ENCODE data around the gene PDCD11. TPM values are rescaled to one million over a fixed set of nuclear protein-coding genes. Genes with fewer than 3 reads are reported as not detected.

Gene PDCD11
- total RNA-seq, 2 experiments from 2014 or later: 89.5 to 94.7 TPM

DNA sequence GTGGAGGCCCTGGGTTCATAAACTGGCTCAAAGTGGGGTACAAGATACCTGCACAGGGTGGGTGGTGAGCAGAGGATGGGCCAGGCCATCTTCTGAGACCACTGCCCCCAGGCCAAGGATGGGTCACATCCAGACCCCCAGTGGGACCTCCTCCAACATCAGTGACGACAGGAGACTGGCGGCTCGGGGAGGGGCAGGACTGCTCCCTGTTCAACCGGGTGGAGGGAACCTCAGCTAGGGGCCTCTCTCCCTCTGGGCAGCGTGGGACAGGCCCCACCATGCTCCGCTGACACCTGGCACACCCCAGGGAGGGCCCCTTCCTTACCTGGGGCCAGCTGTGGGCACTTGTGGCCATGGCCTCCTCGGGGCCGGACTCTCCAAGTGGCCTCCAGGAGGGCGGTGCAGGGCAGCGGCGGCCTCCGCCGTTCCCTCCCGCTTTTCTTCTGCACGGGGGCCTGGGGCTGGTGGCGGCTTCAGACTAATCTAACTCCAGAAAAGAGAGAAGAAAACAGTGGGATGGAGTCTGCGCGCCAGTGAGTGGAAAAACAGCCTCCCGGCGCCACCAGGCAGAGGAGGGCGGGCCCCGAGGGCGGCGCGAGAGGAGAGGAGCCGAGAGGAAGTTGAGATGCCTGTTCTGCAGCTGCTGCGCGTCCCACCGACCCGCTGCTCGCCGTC is 55.5 kb downstream of the PDCD11 start, which contains the start of gene CALHM2:
TSS of gene CALHM2 (minus strand) at position 540 of the 675 bp plus-strand sequence. CDS start 2,429 bp downstream, outside the sequence.
- H3K4me1 Mint-ChIP-seq: peaks cover 23% of the 10 kb centered on the region
- no peaks in the 10 kb centered on the region for H3K9me3 Mint-ChIP-seq
- H3K27me3 Mint-ChIP-seq: no peaks in the 10 kb centered on the region
- DNase-seq: peak; percentile 74
- no peak within 1 kb of the TSS for H3K27ac Mint-ChIP-seq
- H3K36me3 Mint-ChIP-seq: peaks cover 2% of the 10 kb centered on the region
- peak within 1 kb of the TSS; percentile 80 for H3K4me3 Mint-ChIP-seq

DNA sequence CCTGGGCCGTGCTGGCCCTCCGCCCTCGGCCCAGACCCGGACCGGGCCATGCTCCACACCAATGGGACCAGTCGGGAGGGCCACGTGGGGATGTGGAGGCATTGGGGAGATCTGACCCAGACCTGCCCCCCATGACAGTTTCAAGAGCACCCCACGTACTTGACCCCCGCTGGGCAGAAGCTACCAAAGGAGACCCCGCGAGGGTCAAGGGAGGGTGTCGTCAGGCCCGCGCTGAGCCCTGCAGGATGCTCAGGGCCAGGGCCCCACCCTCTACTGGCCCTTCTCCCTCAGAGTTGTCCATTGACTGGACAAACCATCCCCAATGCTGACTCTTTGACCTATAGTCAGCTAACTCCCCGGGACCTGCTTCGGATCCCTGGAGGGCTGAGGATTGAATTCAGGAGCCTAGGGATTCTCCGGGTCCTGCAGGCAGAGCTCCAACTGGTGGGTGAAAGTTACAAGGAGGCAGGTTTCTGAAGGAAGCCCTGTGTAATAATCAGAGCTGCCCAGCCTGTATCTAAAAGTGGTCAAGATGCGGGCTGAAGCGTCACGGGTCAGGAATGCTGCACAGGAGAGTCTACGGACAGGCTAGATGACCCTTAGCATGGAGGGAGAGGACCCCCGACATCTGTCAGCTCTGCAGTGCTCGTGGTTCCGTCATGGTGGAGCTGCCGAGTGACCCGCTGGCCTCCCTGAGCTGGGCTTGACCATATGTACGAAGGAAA is 56.2 kb downstream of the PDCD11 start:
- H3K36me3 Mint-ChIP-seq: peaks cover 2% of the 10 kb centered on the region
- peak overlapping the region; percentile 80 for H3K4me3 Mint-ChIP-seq
- H3K9me3 Mint-ChIP-seq: no peaks in the 10 kb centered on the region
- DNase-seq: no peak
- H3K27me3 Mint-ChIP-seq: no peaks in the 10 kb centered on the region
- no peak overlapping the region for H3K27ac Mint-ChIP-seq
- peaks cover 23% of the 10 kb centered on the region for H3K4me1 Mint-ChIP-seq

DNA sequence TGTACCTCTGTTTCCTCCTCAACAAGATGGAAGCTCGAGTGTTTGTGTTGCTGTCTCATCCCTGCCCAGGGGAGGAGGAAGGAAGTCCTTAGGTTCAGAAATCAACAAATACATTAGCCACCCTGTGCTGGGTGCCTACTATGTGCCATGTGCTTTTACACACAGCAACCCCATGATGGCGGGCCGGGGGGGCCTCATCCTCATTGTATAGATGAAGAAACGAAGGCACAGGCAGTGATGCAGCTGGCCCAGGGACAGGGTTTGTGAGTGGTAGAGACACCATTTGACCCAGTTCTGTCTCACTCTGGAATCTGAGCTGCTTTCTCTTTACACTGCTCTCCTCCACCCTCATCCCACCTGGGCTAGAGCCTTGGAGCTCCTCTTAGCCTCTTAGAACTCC is 57.6 kb downstream of the PDCD11 start:
- no peak overlapping the region for H3K27ac Mint-ChIP-seq
- H3K4me3 Mint-ChIP-seq: no peak overlapping the region
- peaks cover 24% of the 10 kb centered on the region for H3K4me1 Mint-ChIP-seq
- no peaks in the 10 kb centered on the region for H3K9me3 Mint-ChIP-seq
- DNase-seq: no peak
- H3K27me3 Mint-ChIP-seq: no peaks in the 10 kb centered on the region
- no peaks in the 10 kb centered on the region for H3K36me3 Mint-ChIP-seq

DNA sequence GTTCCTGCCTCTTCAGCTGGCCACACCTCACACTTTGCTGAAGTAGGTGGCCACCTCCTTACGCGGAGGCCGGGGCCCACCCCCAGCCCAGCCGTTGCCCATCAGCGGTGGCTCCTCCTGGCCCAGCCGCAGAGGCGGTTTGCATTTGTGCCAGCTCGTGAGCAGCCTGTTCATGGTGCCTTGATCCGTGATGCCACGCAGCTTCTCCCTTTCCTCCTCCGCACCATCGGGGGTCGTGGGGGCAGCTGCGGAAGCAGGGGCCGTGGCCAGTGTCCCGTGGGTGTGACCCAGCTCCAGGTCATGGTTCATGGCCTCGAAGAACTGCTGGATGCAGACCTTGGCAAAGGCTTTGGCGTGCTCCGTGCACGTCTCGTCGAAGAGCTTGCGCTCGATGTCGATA is 58.8 kb downstream of the PDCD11 start:
- Mint-ChIP-seq H3K4me1 (peaks cover 22% of the 10 kb centered on the region), H3K27me3 (no peaks in the 10 kb centered on the region), H3K36me3 (no peaks in the 10 kb centered on the region), H3K27ac (no peak overlapping the region), H3K4me3 (no peak overlapping the region), H3K9me3 (no peaks in the 10 kb centered on the region)
- DNase-seq: no peak

GRCh38 chr10:103456074-103456660 is 59.7 kb downstream of the PDCD11 start:
- Mint-ChIP-seq H3K4me1 (peaks cover 13% of the 10 kb centered on the region), H3K27me3 (no peaks in the 10 kb centered on the region), H3K27ac (no peak overlapping the region), H3K36me3 (no peaks in the 10 kb centered on the region), H3K9me3 (no peaks in the 10 kb centered on the region), H3K4me3 (no peak overlapping the region)
- no peak for DNase-seq

- no peak overlapping the region for H3K27ac Mint-ChIP-seq
- H3K9me3 Mint-ChIP-seq: no peaks in the 10 kb centered on the region
These were observed 60.8 kb downstream of the PDCD11 start for GRCh38 chr10:103457176-103457712.

GRCh38 chr10:103457896-103458583 is 61.6 kb downstream of the PDCD11 start:
- no peaks in the 10 kb centered on the region for H3K27me3 Mint-ChIP-seq
- H3K4me3 Mint-ChIP-seq: no peak overlapping the region
- peaks cover 6% of the 10 kb centered on the region for H3K4me1 Mint-ChIP-seq
- no peak overlapping the region for H3K27ac Mint-ChIP-seq
- DNase-seq: no peak
- H3K9me3 Mint-ChIP-seq: no peaks in the 10 kb centered on the region
- H3K36me3 Mint-ChIP-seq: no peaks in the 10 kb centered on the region

More at GRCh38 chr10:103457176-103457712, 60.8 kb downstream of the PDCD11 start:
- no peak for DNase-seq
- H3K36me3 Mint-ChIP-seq: no peaks in the 10 kb centered on the region
- peaks cover 9% of the 10 kb centered on the region for H3K4me1 Mint-ChIP-seq
- no peak overlapping the region for H3K4me3 Mint-ChIP-seq
- H3K27me3 Mint-ChIP-seq: no peaks in the 10 kb centered on the region

GRCh38 chr10:103458720-103459119 is 62.3 kb downstream of the PDCD11 start, which contains the start of gene CALHM1:
Gene CALHM1 (minus strand): TSS chr10:103458900. CDS start chr10:103458751, 149 bp downstream.
- peaks cover 6% of the 10 kb centered on the region for H3K4me1 Mint-ChIP-seq
- H3K27me3 Mint-ChIP-seq: no peaks in the 10 kb centered on the region
- no peaks in the 10 kb centered on the region for H3K36me3 Mint-ChIP-seq
- H3K27ac Mint-ChIP-seq: peak within 1 kb of the TSS; percentile 27
- no peak for DNase-seq
- no peaks in the 10 kb centered on the region for H3K9me3 Mint-ChIP-seq
- no peak within 1 kb of the TSS for H3K4me3 Mint-ChIP-seq

DNA sequence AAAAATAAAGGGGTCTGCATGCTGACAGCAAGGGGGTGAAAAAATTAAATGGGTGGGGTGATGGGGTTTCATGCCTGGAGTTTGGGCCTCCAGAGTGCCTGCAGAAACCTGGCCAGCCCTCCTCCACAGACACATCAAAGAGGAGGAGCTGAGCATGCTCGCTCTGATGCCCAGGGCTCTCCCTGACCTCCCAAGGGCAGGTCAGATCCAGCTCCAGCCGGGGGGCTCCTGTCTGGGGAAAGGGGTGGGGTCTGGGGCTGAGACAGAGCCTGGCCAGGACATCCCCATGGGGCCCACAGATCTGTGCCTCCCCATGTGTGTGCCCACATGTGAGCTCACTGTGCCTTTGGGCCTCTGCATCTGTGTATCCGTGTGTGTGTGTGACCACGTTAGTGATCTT is 63.2 kb downstream of the PDCD11 start:
- peaks cover 6% of the 10 kb centered on the region for H3K4me1 Mint-ChIP-seq
- H3K27ac Mint-ChIP-seq: no peak overlapping the region
- H3K9me3 Mint-ChIP-seq: no peaks in the 10 kb centered on the region
- DNase-seq: no peak
- no peaks in the 10 kb centered on the region for H3K36me3 Mint-ChIP-seq
- H3K27me3 Mint-ChIP-seq: no peaks in the 10 kb centered on the region
- no peak overlapping the region for H3K4me3 Mint-ChIP-seq

DNA sequence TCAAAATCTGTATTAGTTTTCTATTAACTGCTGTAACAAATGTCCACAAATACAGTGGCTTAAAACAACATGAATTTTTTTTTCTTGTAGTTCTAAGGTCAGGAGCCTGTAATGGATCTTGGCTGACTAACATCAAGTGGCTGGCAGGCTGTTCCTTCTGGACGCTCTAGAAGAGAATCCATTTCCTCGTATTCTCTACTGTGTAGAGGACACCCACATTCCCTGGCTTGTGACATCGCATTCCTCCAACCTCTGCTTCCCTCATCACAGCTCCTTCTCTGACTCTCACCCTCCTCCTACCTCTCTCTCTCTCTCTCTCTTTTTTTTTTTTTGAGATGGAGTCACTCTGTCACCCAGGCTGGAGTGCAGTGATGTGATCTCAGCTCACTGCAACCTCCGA is 67.1 kb downstream of the PDCD11 start:
- Mint-ChIP-seq H3K4me3 (no peak overlapping the region), H3K9me3 (no peaks in the 10 kb centered on the region), H3K27me3 (no peaks in the 10 kb centered on the region), H3K4me1 (peaks cover 16% of the 10 kb centered on the region), H3K36me3 (no peaks in the 10 kb centered on the region), H3K27ac (no peak overlapping the region)
- no peak for DNase-seq

GRCh38 chr10:103465411-103466179 is 69.2 kb downstream of the PDCD11 start:
- DNase-seq: no peak
- H3K9me3 Mint-ChIP-seq: no peaks in the 10 kb centered on the region
- no peak overlapping the region for H3K4me3 Mint-ChIP-seq
- peaks cover 12% of the 10 kb centered on the region for H3K4me1 Mint-ChIP-seq
- H3K36me3 Mint-ChIP-seq: no peaks in the 10 kb centered on the region
- H3K27ac Mint-ChIP-seq: no peak overlapping the region
- no peaks in the 10 kb centered on the region for H3K27me3 Mint-ChIP-seq

GRCh38 chr10:103466734-103467133 is 70.3 kb downstream of the PDCD11 start:
- Mint-ChIP-seq H3K27ac (no peak overlapping the region), H3K4me3 (no peak overlapping the region), H3K9me3 (no peaks in the 10 kb centered on the region), H3K36me3 (no peaks in the 10 kb centered on the region), H3K27me3 (no peaks in the 10 kb centered on the region), H3K4me1 (peaks cover 22% of the 10 kb centered on the region)
- no peak for DNase-seq

DNA sequence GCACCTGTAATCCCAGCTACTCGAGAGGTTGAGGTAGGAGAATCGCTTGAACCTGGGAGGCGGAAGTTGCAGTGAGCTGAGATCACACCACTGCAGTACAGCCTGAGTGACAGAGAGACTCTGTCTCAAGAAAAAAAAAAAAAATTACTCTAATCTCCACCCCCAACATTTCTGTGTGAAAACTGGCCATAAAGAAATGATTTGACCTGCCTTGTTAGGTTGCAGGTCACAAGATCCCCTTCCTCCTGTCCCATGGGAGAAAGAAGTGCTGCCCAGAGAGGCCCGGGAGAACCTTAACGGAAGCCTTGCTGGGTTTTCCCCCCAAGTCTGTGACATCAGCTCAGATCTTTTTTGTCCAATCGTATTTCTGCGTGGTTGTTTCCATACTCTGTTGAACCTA is 71.0 kb downstream of the PDCD11 start:
- Mint-ChIP-seq H3K4me1 (peaks cover 27% of the 10 kb centered on the region), H3K27me3 (no peaks in the 10 kb centered on the region), H3K27ac (peak overlapping the region; percentile 54), H3K9me3 (no peaks in the 10 kb centered on the region), H3K36me3 (no peaks in the 10 kb centered on the region), H3K4me3 (no peak overlapping the region)
- DNase-seq: no peak

- no peak overlapping the region for H3K27ac Mint-ChIP-seq
- H3K27me3 Mint-ChIP-seq: no peaks in the 10 kb centered on the region
- no peaks in the 10 kb centered on the region for H3K36me3 Mint-ChIP-seq
- no peak for DNase-seq
- H3K9me3 Mint-ChIP-seq: no peaks in the 10 kb centered on the region
- no peak overlapping the region for H3K4me3 Mint-ChIP-seq
- H3K4me1 Mint-ChIP-seq: peaks cover 27% of the 10 kb centered on the region
These were observed 72.8 kb downstream of the PDCD11 start for GRCh38 chr10:103469201-103469600.

All from activated naive CD8-positive, alpha-beta T cell treated with anti-CD3 and anti-CD28 coated beads for 36 hours (primary cell).